GM12878 (cell line): ENCODE measurements around the gene NR1D2. TPM values are rescaled to one million over a fixed set of nuclear protein-coding genes. Genes with fewer than 3 reads are reported as not detected.

ENCODE experiments used
- ATF3 ChIP-seq: IDR thresholded peaks from 2 replicates; pipeline ENCODE4 v1.6.1; 2011; ENCODE audit warnings: low read depth, mild to moderate bottlenecking, low read length, moderate library complexity, borderline replicate concordance; ENCODE audit errors: extremely low read depth
- BCLAF1 ChIP-seq: fragments of 450-650 bp; IDR thresholded peaks from 2 replicates; pipeline ENCODE4 v1.6.1; 2017; ENCODE audit warnings: antibody characterized with exemption, mild to moderate bottlenecking, moderate library complexity
- CBX5 ChIP-seq: sonication (generic); IDR thresholded peaks from 2 replicates; pipeline ENCODE4 v1.6.1; 2016; ENCODE audit warnings: low read depth, moderate library complexity, mild to moderate bottlenecking, inconsistent platforms
- CREB1 ChIP-seq: IDR thresholded peaks from 2 replicates; pipeline ENCODE4 v1.6.1; 2012; ENCODE audit warnings: low read depth, mild to moderate bottlenecking, inconsistent platforms
- CUX1 ChIP-seq: IDR thresholded peaks from 2 replicates; pipeline ENCODE4 v1.6.1; 2012; ENCODE audit warnings: improper control_type of control experiment, low read depth, low read length; ENCODE audit not compliant: insufficient replicate concordance
- ELK1 ChIP-seq: IDR thresholded peaks from 2 replicates; pipeline ENCODE4 v1.6.1; 2012; ENCODE audit warnings: low read depth, low read length, improper control_type of control experiment
- ESRRA ChIP-seq: IDR thresholded peaks from 2 replicates; pipeline ENCODE4 v1.6.1; 2012; ENCODE audit warnings: mild to moderate bottlenecking, low read length, improper control_type of control experiment
- ETV6 ChIP-seq, 2 experiments: fragments of 450-650 bp in 1 of 2; IDR thresholded peaks in 1 of 2; conservative IDR thresholded peaks in 1 of 2; 2 replicates each; pipeline ENCODE4 v1.6.1; 2014; ENCODE audit warnings: antibody characterized with exemption in 1 of 2, borderline replicate concordance in 1 of 2, low read depth in 1 of 2, mild to moderate bottlenecking in 1 of 2, moderate library complexity in 1 of 2
- HDAC6 ChIP-seq: fragments of 200-600 bp; sonication (generic); IDR thresholded peaks from one replicate; pipeline ENCODE4 v1.8.0; 2017; ENCODE audit warnings: antibody characterized with exemption; ENCODE audit not compliant: unreplicated experiment
- HSF1 ChIP-seq: fragments of 150-350 bp; IDR thresholded peaks from 2 replicates; pipeline ENCODE4 v1.6.1; 2014; ENCODE audit warnings: mild to moderate bottlenecking, low read depth, low read length
- NR2C2 ChIP-seq: IDR thresholded peaks from 2 replicates; pipeline ENCODE4 v1.6.1; 2011; ENCODE audit warnings: borderline replicate concordance, low read depth; ENCODE audit not compliant: control insufficient read depth, insufficient read length
- PAX8 ChIP-seq: fragments of 450-650 bp; IDR thresholded peaks from 2 replicates; pipeline ENCODE4 v1.6.1; 2017; ENCODE audit warnings: mild to moderate bottlenecking, moderate library complexity
- POU2F2 ChIP-seq: IDR thresholded peaks from 3 replicates; pipeline ENCODE4 v1.6.1; 2011; ENCODE audit warnings: low read depth, mild to moderate bottlenecking, low read length, borderline replicate concordance
- RAD51 ChIP-seq: fragments of 450-650 bp; IDR thresholded peaks from 2 replicates; pipeline ENCODE4 v1.6.1; 2016; ENCODE audit warnings: moderate library complexity, mild to moderate bottlenecking, inconsistent platforms
- RUNX3 ChIP-seq: IDR thresholded peaks from 2 replicates; pipeline ENCODE4 v1.6.1; 2012; ENCODE audit warnings: low read length, inconsistent platforms
- SP1 ChIP-seq: IDR thresholded peaks from one replicate; pipeline ENCODE4 v1.6.1; 2011; ENCODE audit warnings: low read depth, low read length
- TCF3 ChIP-seq: IDR thresholded peaks from 2 replicates; pipeline ENCODE4 v1.6.1; 2012; ENCODE audit warnings: low read depth, mild to moderate bottlenecking, low read length, borderline replicate concordance; ENCODE audit not compliant: insufficient read depth
- polyA plus RNA-seq, 11 experiments: library from polyadenylated mRNA; depleted of rRNA in 4 of 11; unstranded in 6 of 11; stranded (reverse) in 5 of 11; fragments of >200 nt; fragmentation: Nextera tagmentation in 4 of 11; fragmentation: Illumina TruSeq in 1 of 11; extraction: Ambion mirVana in 4 of 11; extraction: Trizol in 1 of 11; gene quantifications; 1 replicate in 1 of 11; 2 replicates in 10 of 11; pipeline versions ENCODE4 v1.2.1 to v1.2.3, GENCODE V29; 2011 to 2016; ENCODE audit warnings: inconsistent platforms in 2 of 11, missing spikeins in 2 of 11, low read depth in 1 of 11
- total RNA-seq, 4 experiments: library from RNA; depleted of rRNA in 3 of 4; stranded (reverse); fragments of >200 nt in 3 of 4; fragmentation: Illumina TruSeq in 1 of 4; extraction: Trizol in 1 of 4; gene quantifications; 2 replicates each; pipeline versions ENCODE4 v1.2.1 to v1.2.3, GENCODE V29; 2013 to 2021

Gene NR1D2
- total and polyA plus RNA-seq, 10 of the 15 experiments (the other 5 are each of a cell fraction or from before 2014, with no cell fraction given), result 0.67 to 5.3 (median 2.6) TPM

GRCh38 chr3:23916886-23917678, 28.0 kb upstream of the NR1D2 start, which contains the start of the genes NKIRAS1 and RPL15 (continued):
- TF ChIP-seq RAD51 (no peak), ATF3 (no peak), HDAC6 (peak; percentile 51), SP1 (peak; percentile 73), CREB1 (peak; percentile 87), HSF1 (no peak), RUNX3 (peak; percentile 80), NR2C2 (no peak), PAX8 (peak; percentile 78; the same call in 1 of the 2 replicates), ELK1 (peak; percentile 79), ESRRA (no peak), BCLAF1 (no peak), CBX5 (0 out of 2 replicates have a peak, but pooled peaks have one; percentile 78), POU2F2 (peak; percentile 97), ETV6 (conservative IDR thresholded peaks at IDR 0.05 in 1 of 2, IDR thresholded peaks at IDR 0.05 in 1 of 2; ENCODE audit: borderline replicate concordance in 1 of 2, low read depth in 1 of 2) (no peak), CUX1 (no peak), TCF3 (peak; percentile 87; the same call in 1 of the 2 replicates)
